Coronary artery (tissue), 2 donors: Measurements from ENCODE around the gene FAM118B.
A peak's percentile ranks its signal among the peaks of the same experiment; 100 is the strongest.

Source experiments
- DNase-seq: peaks from one replicate; pipeline ENCODE4 v3.0.0-alpha.2; 2017; ENCODE audit warnings: low spot score
- H3K27ac ChIP-seq, 2 donors: fragments of 200-600 bp; sonication (generic); one replicate each; pipeline ENCODE4 v1.5.1; 2016 to 2019
- H3K4me3 ChIP-seq: fragments of 200-600 bp; sonication (generic); 2 replicates; pipeline ENCODE4 v1.5.1; 2016; ENCODE audit warnings: mild to moderate bottlenecking, moderate library complexity
- CTCF ChIP-seq: fragments of 200-600 bp; sonication (generic); IDR thresholded peaks from one replicate; pipeline ENCODE4 v1.5.1; 2019; ENCODE audit warnings: antibody characterized with exemption

Gene FAM118B

GRCh38 chr11:126277322-126277721 lies 65.7 kb downstream of the FAM118B start:
- TF ChIP-seq CTCF, result no peak
- no peak overlapping the region for H3K27ac ChIP-seq
- no peak for DNase-seq
- no peak overlapping the region for H3K4me3 ChIP-seq

- Histone ChIP-seq H3K4me3 (no peak overlapping the region), H3K27ac (no peak overlapping the region)
- TF ChIP-seq CTCF, result no peak
- DNase-seq, result no peak
These were observed 66.2 kb downstream of the FAM118B start for GRCh38 chr11:126277780-126278179.

- Histone ChIP-seq H3K4me3 (no peak overlapping the region), H3K27ac (no peak overlapping the region)
- no peak for DNase-seq
- no peak for TF ChIP-seq CTCF
These were observed 67.6 kb downstream of the FAM118B start for GRCh38 chr11:126279191-126279590.

GRCh38 chr11:126280595-126280994 lies 69.0 kb downstream of the FAM118B start:
- no peak for DNase-seq
- no peak overlapping the region for H3K4me3 ChIP-seq
- peak overlapping the region in 1 of 2 donors; percentile 38 for H3K27ac ChIP-seq
- no peak for TF ChIP-seq CTCF

GRCh38 chr11:126281245-126281644 lies 69.7 kb downstream of the FAM118B start:
- H3K27ac ChIP-seq, result no peak overlapping the region
- TF ChIP-seq CTCF, result no peak
- no peak for DNase-seq
- no peak overlapping the region for H3K4me3 ChIP-seq

- DNase-seq, result no peak
- TF ChIP-seq CTCF, result no peak
- H3K4me3 ChIP-seq, result peak overlapping the region; percentile 81
- H3K27ac ChIP-seq, result peak overlapping the region in 1 of 2 donors; percentile 93
These were observed 70.1 kb downstream of the FAM118B start for GRCh38 chr11:126281666-126282175.

- Histone ChIP-seq H3K27ac (peak overlapping the region; percentile 76 to 93), H3K4me3 (peak overlapping the region; percentile 81)
- DNase-seq, result no peak
- no peak for TF ChIP-seq CTCF
These were observed 70.8 kb downstream of the FAM118B start for GRCh38 chr11:126282361-126282735.
